Measurements from ENCODE around the gene MYO1E.

- no peak for TF ChIP-seq CTCF (IDR thresholded peaks at IDR 0.05; ENCODE audit: poor library complexity, severe bottlenecking)
- TF ChIP-seq MXI1 (conservative IDR thresholded peaks at IDR 0.05; ENCODE audit: poor library complexity, severe bottlenecking), result no peak
- TF ChIP-seq TAF1 (IDR thresholded peaks at IDR 0.05; ENCODE audit: low read depth), result no peak
- no peak for TF ChIP-seq POLR2AphosphoS5 (IDR thresholded peaks at IDR 0.05)
- no peak for TF ChIP-seq SMC3 (conservative IDR thresholded peaks at IDR 0.05; ENCODE audit: poor library complexity)
- TF ChIP-seq EZH2 (IDR thresholded peaks at IDR 0.05; ENCODE audit: borderline replicate concordance, insufficient read depth, low read length, poor library complexity, severe bottlenecking), result no peak
- no peak for TF ChIP-seq REST (IDR thresholded peaks at IDR 0.05; ENCODE audit: borderline replicate concordance)
- TF ChIP-seq RAD21 (conservative IDR thresholded peaks at IDR 0.05), result no peak
- no peak for TF ChIP-seq EP300 (conservative IDR thresholded peaks at IDR 0.05; ENCODE audit: poor library complexity, severe bottlenecking)
Measured at GRCh38 chr15:59346951-59347350, 25.7 kb downstream of the MYO1E start.
